Keratinocyte (primary cell): ENCODE results near the gene NAV3.

ENCODE experiments used
- EZH2 ChIP-seq: IDR thresholded peaks from one replicate; pipeline ENCODE4 v1.6.1; 2012; ENCODE audit warnings: inconsistent platforms, mild to moderate bottlenecking, low read length, moderate library complexity
- TF ChIP-seq, protein P1 (sequence below), 3 experiments: IDR thresholded peaks in 1 of 3; conservative IDR thresholded peaks in 1 of 3; optimal IDR thresholded peaks in 1 of 3; 2 replicates in 2 of 3; 3 replicates in 1 of 3; pipeline versions ENCODE3 to v1.5.1; 2011; ENCODE audit warnings: low read length in 3 of 3, mild to moderate bottlenecking in 3 of 3, moderate library complexity in 2 of 3, control low read depth in 1 of 3, inconsistent platforms in 1 of 3; ENCODE audit not compliant: insufficient read depth in 2 of 3; ENCODE audit errors: extremely low read depth in 1 of 3

DNA sequence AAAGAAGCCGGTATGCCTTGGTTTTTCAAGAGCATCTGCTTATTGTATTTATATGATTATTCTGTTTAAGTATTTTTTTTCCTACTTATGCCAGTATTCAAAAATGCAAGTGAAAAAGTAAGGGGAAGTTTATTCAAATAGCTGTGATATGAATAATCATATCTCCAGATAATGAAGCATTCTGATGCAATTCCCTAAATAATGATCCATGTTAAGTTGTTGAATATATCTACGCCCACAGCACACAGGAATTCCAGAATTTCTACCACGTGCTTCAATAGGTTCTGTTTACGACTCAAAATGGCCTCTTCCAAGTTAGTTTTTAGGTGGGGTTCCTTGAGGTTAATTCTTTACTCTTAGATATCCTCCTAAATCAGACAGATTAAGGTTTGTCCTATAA is 208.3 kb downstream of the NAV3 start:
- TF ChIP-seq, protein P1, sequence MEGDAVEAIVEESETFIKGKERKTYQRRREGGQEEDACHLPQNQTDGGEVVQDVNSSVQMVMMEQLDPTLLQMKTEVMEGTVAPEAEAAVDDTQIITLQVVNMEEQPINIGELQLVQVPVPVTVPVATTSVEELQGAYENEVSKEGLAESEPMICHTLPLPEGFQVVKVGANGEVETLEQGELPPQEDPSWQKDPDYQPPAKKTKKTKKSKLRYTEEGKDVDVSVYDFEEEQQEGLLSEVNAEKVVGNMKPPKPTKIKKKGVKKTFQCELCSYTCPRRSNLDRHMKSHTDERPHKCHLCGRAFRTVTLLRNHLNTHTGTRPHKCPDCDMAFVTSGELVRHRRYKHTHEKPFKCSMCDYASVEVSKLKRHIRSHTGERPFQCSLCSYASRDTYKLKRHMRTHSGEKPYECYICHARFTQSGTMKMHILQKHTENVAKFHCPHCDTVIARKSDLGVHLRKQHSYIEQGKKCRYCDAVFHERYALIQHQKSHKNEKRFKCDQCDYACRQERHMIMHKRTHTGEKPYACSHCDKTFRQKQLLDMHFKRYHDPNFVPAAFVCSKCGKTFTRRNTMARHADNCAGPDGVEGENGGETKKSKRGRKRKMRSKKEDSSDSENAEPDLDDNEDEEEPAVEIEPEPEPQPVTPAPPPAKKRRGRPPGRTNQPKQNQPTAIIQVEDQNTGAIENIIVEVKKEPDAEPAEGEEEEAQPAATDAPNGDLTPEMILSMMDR (optimal IDR thresholded peaks at IDR 0.05 in 1 of 3, IDR thresholded peaks at IDR 0.05 in 1 of 3, conservative IDR thresholded peaks at IDR 0.05 in 1 of 3; ENCODE audit: extremely low read depth in 1 of 3, insufficient read depth in 2 of 3, low read length in 3 of 3) = no peak
- TF ChIP-seq EZH2 = no peak
